ENCODE data around the gene TRAPPC3L. TPM values are rescaled to one million over a fixed set of nuclear protein-coding genes. Genes with fewer than 3 reads are reported as not detected.

The TRAPPC3L gene
- total RNA-seq, 1 experiment from 2014 or later: not detected

GRCh38 chr6:116514111-116514510, 31.4 kb downstream of the TRAPPC3L start:
- CTCF ChIA-PET: no interaction called here

More at GRCh38 chr6:116514111-116514510, 31.4 kb downstream of the TRAPPC3L start:
- no peak overlapping the region for H3K4me2 ChIP-seq (ENCODE audit: low read length)
- POLR2A ChIA-PET: no interaction called here
- no TSS peak for BruUV-seq (replicated peaks)
- no peaks in the 10 kb centered on the region for H3K79me2 ChIP-seq (ENCODE audit: insufficient read depth, low read length)
- no peak overlapping the region for H2AFZ ChIP-seq (ENCODE audit: low read depth, low read length, poor library complexity, severe bottlenecking)
- ATAC-seq (no peak), DNase-seq (ENCODE audit: low read depth, low spot score) (no peak)
- peaks cover 0 to 9% of the 10 kb centered on the region in 2 experiments; a peak in 2 of 4 replicates for H3K4me1 ChIP-seq (ENCODE audit: control insufficient read depth in 1 of 2, insufficient read depth in 2 of 2, low read length in 2 of 2)
- H3K9me3 ChIP-seq (ENCODE audit: control insufficient read depth in 1 of 2, insufficient read depth in 1 of 2, low read depth in 1 of 2, low read length in 2 of 2): no peaks in the 10 kb centered on the region
- intact Hi-C loops (cut with micrococcal nuclease): loop anchor here (5.0 kb wide), 1 partner anchor 568 kb away; no protein-coding TSS in a partner anchor
- no peak overlapping the region for H3K27ac ChIP-seq (ENCODE audit: low read depth, low read length)
- no peak for TF ChIP-seq SP1 (IDR thresholded peaks at IDR 0.05; ENCODE audit: low read depth)
- TF ChIP-seq ZFX (IDR thresholded peaks at IDR 0.05): no peak
- no peak for TF ChIP-seq POLR2AphosphoS5 (IDR thresholded peaks at IDR 0.05; ENCODE audit: low read depth, low read length)
- TF ChIP-seq ELF1 (IDR thresholded peaks at IDR 0.05; ENCODE audit: borderline replicate concordance, low read depth): no peak
- no peak for TF ChIP-seq ZBTB33 (IDR thresholded peaks at IDR 0.05; ENCODE audit: extremely low read depth, insufficient replicate concordance, low read length)
- no peak for TF ChIP-seq SRF (IDR thresholded peaks at IDR 0.05; ENCODE audit: low read depth)
- no peak for TF ChIP-seq SIN3A (IDR thresholded peaks at IDR 0.05; ENCODE audit: low read depth)
- no peak for TF ChIP-seq ZNF274 (IDR thresholded peaks at IDR 0.05; ENCODE audit: low read depth, low read length)
- TF ChIP-seq REST (IDR thresholded peaks at IDR 0.05; ENCODE audit: low read depth): no peak
- TF ChIP-seq EZH2 (IDR thresholded peaks at IDR 0.05): no peak
- TF ChIP-seq CEBPB (IDR thresholded peaks at IDR 0.05; ENCODE audit: low read depth): no peak
- no peak for TF ChIP-seq MAX (IDR thresholded peaks at IDR 0.05)
- no peak for TF ChIP-seq JUND (IDR thresholded peaks at IDR 0.05)
- TF ChIP-seq EGR1 (IDR thresholded peaks at IDR 0.05; ENCODE audit: low read depth): no peak
- TF ChIP-seq TCF7L2 (IDR thresholded peaks at IDR 0.05; ENCODE audit: borderline replicate concordance, extremely low read depth, insufficient read depth, insufficient read length): no peak
- no peak for TF ChIP-seq CBX3 (IDR thresholded peaks at IDR 0.05; ENCODE audit: low read depth)
- TF ChIP-seq POLR2A (IDR thresholded peaks at IDR 0.05; ENCODE audit: borderline replicate concordance, extremely low read depth, insufficient read depth, insufficient read length): no peak
- TF ChIP-seq EZH2phosphoT487 (IDR thresholded peaks at IDR 0.05; ENCODE audit: borderline replicate concordance): no peak
- H3K4me3 ChIP-seq (replicated peaks in 1 of 2; ENCODE audit: low read depth in 1 of 2, low read length in 2 of 2): no peak overlapping the region
- no peaks in the 10 kb centered on the region for H3K27me3 ChIP-seq (ENCODE audit: insufficient read depth, low read length)
- H4K20me1 ChIP-seq (ENCODE audit: insufficient read depth): no peaks in the 10 kb centered on the region
- no peaks in the 10 kb centered on the region for H3K36me3 ChIP-seq (ENCODE audit: control insufficient read depth in 1 of 2, insufficient read depth in 2 of 2, low read length in 2 of 2)
- RAD21 ChIA-PET (ENCODE audit: low non-redundant PET in 1 of 2, low total read pairs in 2 of 2, uncharacterized antibody in 2 of 2, unreplicated experiment in 2 of 2): no interaction called here
- no peaks in the 10 kb centered on the region for H3K9me2 ChIP-seq (ENCODE audit: insufficient read depth)
- no peak overlapping the region for H3K9ac ChIP-seq (ENCODE audit: low read length)

All from HCT116 (cell line).